Measurements from ENCODE around the gene OR2A2.

DNA sequence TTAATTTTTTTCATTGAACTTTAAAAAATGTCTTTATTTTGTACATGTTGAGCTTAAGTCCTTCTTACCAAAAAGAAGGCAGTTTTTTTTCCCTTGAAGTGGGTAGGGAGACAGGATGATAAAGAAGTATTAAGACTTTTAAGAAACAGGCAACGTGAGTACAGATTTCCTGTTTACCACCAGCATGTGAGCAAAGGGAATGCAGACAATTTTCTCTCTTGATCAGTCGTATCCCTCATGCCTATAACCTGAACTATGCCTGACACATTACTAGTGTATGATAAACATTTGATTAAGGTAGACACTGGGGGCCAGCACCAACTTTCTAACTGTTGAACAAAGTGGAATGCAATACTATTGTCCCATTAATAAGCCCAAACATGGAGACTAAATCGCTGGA, 8.8 kb upstream of the OR2A2 start:
- TF ChIP-seq, protein P1, sequence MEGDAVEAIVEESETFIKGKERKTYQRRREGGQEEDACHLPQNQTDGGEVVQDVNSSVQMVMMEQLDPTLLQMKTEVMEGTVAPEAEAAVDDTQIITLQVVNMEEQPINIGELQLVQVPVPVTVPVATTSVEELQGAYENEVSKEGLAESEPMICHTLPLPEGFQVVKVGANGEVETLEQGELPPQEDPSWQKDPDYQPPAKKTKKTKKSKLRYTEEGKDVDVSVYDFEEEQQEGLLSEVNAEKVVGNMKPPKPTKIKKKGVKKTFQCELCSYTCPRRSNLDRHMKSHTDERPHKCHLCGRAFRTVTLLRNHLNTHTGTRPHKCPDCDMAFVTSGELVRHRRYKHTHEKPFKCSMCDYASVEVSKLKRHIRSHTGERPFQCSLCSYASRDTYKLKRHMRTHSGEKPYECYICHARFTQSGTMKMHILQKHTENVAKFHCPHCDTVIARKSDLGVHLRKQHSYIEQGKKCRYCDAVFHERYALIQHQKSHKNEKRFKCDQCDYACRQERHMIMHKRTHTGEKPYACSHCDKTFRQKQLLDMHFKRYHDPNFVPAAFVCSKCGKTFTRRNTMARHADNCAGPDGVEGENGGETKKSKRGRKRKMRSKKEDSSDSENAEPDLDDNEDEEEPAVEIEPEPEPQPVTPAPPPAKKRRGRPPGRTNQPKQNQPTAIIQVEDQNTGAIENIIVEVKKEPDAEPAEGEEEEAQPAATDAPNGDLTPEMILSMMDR (IDR thresholded peaks at IDR 0.05), result no peak
- TF ChIP-seq EZH2 (IDR thresholded peaks at IDR 0.05), result no peak
